Sigmoid colon (tissue), 4 donors: Measurements from ENCODE around the gene MSH3.

Experiments
- CTCF ChIP-seq, 4 experiments: fragments of 450-650 bp in 3 of 4; fragments of 200-600 bp in 1 of 4; IDR thresholded peaks; one replicate each; pipeline ENCODE4 v1.5.1; 2016 to 2019; ENCODE audit warnings: antibody characterized with exemption in 4 of 4, mild to moderate bottlenecking in 3 of 4, moderate library complexity in 2 of 4
- EP300 ChIP-seq, 4 donors: sonication (generic); formaldehyde crosslinking; IDR thresholded peaks; one replicate each; pipeline ENCODE4 v1.6.1; 2017; ENCODE audit warnings: antibody characterized with exemption in 4 of 4
- POLR2A ChIP-seq, 2 donors: fragments of 450-650 bp; IDR thresholded peaks; one replicate each; pipeline ENCODE4 v1.6.1; 2016; ENCODE audit warnings: antibody characterized with exemption in 2 of 2, mild to moderate bottlenecking in 2 of 2, moderate library complexity in 2 of 2

- no peak for TF ChIP-seq CTCF (IDR thresholded peaks at IDR 0.05)
- TF ChIP-seq POLR2A (IDR thresholded peaks at IDR 0.05), result no peak
- no peak for TF ChIP-seq EP300 (IDR thresholded peaks at IDR 0.05)
These were observed 42.0 kb downstream of the MSH3 start for GRCh38 chr5:80696450-80696849.
